Fibroblast of pulmonary artery (primary cell): ENCODE data around the gene XYLT1.

Experiments
- DNase-seq: peaks from one replicate; pipeline ENCODE4 v3.0.0-alpha.2; 2010; ENCODE audit warnings: low read depth
- H3K4me3 ChIP-seq: replicated peaks from 2 replicates; pipeline ENCODE4 v1.5.1; 2011; ENCODE audit warnings: low read depth, mild to moderate bottlenecking, control low read depth, low read length, moderate library complexity
- TF ChIP-seq, protein P1 (sequence below): IDR thresholded peaks from 2 replicates; pipeline ENCODE4 v1.5.1; 2011; ENCODE audit warnings: mild to moderate bottlenecking, control low read depth, low read length, inconsistent platforms; ENCODE audit errors: missing control alignments

XYLT1 gene

DNA sequence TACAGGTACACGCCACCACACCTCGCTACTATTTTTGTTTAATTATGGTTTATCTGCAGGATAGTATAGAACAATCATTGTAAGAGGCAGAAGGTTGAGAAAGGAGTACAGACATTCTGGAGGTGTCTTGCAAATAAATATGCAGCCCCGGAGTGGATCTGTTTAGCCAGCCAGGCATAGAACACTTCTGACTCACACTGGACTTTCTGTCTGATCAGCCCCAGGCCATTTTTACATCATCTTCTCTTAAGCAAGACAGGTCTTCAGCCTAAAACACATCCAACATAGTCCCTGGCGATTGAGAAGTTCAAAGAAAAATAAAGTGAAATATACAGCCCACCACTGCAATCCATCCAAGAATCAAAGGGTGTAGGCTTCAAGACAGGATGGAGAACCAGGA, 81.4 kb downstream of the XYLT1 start:
- TF ChIP-seq, protein P1, sequence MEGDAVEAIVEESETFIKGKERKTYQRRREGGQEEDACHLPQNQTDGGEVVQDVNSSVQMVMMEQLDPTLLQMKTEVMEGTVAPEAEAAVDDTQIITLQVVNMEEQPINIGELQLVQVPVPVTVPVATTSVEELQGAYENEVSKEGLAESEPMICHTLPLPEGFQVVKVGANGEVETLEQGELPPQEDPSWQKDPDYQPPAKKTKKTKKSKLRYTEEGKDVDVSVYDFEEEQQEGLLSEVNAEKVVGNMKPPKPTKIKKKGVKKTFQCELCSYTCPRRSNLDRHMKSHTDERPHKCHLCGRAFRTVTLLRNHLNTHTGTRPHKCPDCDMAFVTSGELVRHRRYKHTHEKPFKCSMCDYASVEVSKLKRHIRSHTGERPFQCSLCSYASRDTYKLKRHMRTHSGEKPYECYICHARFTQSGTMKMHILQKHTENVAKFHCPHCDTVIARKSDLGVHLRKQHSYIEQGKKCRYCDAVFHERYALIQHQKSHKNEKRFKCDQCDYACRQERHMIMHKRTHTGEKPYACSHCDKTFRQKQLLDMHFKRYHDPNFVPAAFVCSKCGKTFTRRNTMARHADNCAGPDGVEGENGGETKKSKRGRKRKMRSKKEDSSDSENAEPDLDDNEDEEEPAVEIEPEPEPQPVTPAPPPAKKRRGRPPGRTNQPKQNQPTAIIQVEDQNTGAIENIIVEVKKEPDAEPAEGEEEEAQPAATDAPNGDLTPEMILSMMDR: no peak
- H3K4me3 ChIP-seq: no peak overlapping the region
- no peak for DNase-seq

DNA sequence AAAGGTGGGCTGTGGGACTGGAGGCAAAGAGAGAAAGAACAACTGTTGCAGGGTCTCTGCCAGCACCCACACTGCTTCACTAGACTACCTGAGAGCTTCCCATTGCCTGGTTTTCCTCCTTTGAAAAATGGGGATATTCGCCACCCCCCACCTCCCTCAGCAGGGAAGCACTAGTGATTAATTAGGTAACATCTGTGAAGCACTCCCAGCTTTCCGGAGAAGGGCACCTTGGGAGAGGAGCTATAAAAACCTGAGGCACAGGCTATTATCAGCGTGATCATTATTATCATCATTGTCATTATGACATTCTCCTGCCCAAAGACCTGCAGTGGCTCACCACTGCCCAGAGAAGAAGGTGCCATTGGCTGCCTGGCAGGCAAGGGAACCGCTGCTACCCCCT, 83.5 kb downstream of the XYLT1 start:
- TF ChIP-seq, protein P1: no peak
- H3K4me3 ChIP-seq: no peak overlapping the region
- DNase-seq: no peak

DNA sequence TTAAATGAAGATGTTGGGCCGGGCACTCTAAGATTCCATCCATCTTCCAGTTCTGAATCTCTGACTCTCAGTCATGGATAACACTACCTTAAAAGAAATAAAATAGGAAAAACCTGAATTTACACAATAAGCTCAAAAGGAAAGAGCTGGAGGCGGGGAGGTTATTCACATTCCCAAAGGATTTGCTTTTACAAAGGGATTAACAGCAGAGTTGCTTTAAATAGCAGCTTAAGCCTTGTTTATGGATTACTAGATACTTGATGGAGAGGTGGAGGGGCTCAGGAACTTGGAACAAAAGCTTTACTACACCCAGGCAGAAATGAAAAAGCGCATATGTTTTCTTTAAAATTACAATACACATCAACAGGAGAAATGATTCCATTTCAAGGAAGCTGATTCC, 84.5 kb downstream of the XYLT1 start:
- no peak for DNase-seq
- no peak overlapping the region for H3K4me3 ChIP-seq
- TF ChIP-seq, protein P1: no peak

DNA sequence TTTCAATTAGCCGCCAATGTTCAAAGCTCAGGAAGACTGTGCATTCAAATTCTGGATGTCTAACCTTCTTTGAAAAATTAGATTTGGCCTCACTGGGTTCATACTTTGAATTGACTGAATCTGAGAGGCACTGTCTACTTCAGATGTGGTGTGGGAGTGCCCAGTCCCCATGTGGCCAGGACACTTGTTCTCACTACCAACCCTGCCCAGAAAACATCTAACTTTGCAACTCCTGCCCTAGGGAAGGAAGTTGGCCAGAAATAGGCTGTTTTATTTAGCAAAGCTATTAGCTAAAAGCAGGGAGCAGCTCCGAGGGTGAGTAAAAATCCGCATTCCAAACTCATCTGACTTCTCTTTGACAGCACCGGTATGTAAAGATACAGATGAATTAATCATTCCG, 86.3 kb downstream of the XYLT1 start:
- TF ChIP-seq, protein P1: no peak
- H3K4me3 ChIP-seq: no peak overlapping the region

DNA sequence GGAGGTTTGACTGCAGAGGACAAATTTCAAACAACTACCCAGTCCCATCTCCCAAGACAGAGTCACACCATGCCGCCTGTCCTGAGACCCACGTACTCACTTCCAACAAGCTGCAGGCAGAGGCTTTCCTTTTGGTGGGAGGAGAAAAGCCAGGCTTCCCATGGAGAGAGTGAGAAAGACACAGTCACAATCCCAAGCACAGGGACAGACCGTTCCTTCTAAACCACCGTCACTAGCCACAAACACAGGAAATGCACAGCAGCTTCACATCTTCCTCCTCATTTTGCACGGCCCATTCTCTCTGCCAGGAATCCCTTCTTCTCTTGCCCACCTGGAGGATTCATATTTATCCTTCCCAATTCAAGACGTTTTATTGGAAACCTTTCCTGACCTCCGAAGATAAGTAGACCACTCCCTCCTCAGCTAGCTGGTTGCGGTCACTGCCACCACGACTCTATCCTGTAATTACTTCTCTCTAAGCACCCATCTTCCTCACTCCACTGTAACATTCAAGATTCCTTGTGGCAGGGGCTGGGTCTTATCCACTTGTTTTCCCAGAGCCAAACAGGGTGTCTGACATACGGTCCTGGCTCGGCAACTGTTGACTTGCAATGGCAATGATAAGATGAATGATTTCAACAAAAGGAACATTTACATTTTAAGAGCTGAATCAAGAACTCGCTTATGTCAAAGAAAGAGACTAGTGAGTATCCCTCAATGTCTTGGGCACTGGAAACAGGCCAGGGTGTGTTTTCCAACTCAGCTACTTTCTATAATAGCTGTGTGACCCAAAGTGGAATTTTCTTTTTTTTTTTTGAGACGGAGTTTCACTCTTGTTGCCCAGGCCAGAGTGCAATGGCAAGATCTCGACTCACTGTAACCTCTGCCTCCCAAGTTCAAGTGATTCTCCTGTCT, 87.6 kb downstream of the XYLT1 start:
- no peak overlapping the region for H3K4me3 ChIP-seq
- TF ChIP-seq, protein P1: no peak
- DNase-seq: no peak

More for the DNA sequence above, 86.3 kb downstream of the XYLT1 start:
- no peak for DNase-seq

DNA sequence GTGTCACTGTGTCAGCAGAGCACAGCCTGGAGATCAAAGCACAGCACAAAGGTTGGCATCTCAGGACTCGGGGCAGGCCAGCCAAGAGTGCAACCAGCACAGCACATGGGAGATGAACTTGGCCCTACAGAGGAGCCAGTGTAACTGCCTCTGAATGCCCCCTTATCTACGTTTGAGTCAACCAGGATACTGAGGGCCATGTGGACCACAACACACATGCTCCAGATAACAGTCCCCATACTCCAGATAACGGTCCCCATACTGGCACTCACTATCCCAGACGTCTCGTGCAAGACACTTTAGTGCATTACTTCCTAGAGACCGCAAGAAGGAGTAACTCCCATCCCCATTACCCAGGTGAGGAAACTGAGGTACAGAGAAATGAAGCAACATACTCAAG, 88.2 kb downstream of the XYLT1 start:
- no peak for DNase-seq
- no peak overlapping the region for H3K4me3 ChIP-seq
- TF ChIP-seq, protein P1: no peak

DNA sequence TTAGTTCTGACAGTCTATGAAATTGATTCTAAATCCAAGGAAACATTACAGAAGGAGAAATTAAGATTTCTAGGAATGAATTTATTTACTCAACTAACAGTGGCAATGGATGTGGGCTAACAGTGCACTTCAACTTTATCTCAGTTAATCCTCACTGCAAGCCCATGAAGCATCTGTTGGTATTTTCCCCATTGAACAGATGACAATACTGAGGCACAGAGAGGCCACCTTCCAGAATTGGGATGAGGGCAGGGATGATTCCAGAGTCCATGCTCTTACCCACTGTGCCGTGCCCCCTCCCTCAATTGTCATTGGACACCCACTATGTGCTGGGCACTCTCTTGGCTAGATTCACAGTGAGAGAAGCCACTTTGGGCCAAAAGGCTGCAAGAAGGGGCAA, 89.0 kb downstream of the XYLT1 start:
- TF ChIP-seq, protein P1: no peak
- no peak overlapping the region for H3K4me3 ChIP-seq
- no peak for DNase-seq
